H1 (cell line): Measurements from ENCODE around the gene PTPRO. TPM values are rescaled to one million over a fixed set of nuclear protein-coding genes. Genes with fewer than 3 reads are reported as not detected.

Experiments
- CTCF ChIA-PET: fragments of 300-600 bp; sonication (Branson Sonifier 250); formaldehyde crosslinking; loops from one replicate; lab custom pipeline; 2021; ENCODE audit not compliant: partially characterized antibody; lab: Charles Lee
- POLR2A ChIA-PET: fragments of 300-600 bp; sonication (Branson Sonifier 250); formaldehyde crosslinking; loops from one replicate; lab custom pipeline; 2021; ENCODE audit warnings: inconsistent platforms; ENCODE audit not compliant: partially characterized antibody; lab: Charles Lee
- DNase-seq, 2 experiments: peaks; one replicate each; pipeline versions ENCODE4 v3.0.0 to v3.0.0-alpha.2; 2010 to 2022; ENCODE audit warnings: low spot score in 2 of 2, low read depth in 1 of 2, mixed read lengths in 1 of 2
- FAIRE-seq: peaks from 2 replicates; lab custom pipeline; 2011; peaks lifted over from hg19 to GRCh38; lab: Jason Lieb, UNC
- H2AFZ ChIP-seq: 2 replicates; pipeline ENCODE4 v1.8.1; 2012; ENCODE audit warnings: low read length, inconsistent platforms
- H2AK5ac ChIP-seq: 2 replicates; pipeline ENCODE4 v1.6.1; 2013; ENCODE audit warnings: low read depth, low read length
- H2BK120ac ChIP-seq: replicated peaks from 2 replicates; pipeline ENCODE3; 2013; ENCODE audit warnings: low read depth, low read length, inconsistent platforms
- H2BK12ac ChIP-seq: 2 replicates; pipeline ENCODE4 v1.6.1; 2013; ENCODE audit warnings: low read depth, low read length
- H2BK15ac ChIP-seq: 2 replicates; pipeline ENCODE4 v1.6.1; 2013; ENCODE audit warnings: low read length
- H2BK20ac ChIP-seq: 2 replicates; pipeline ENCODE4 v1.6.1; 2013; ENCODE audit warnings: low read length
- H2BK5ac ChIP-seq: 2 replicates; pipeline ENCODE4 v1.6.1; 2013; ENCODE audit warnings: low read depth, low read length
- H3K14ac ChIP-seq: 2 replicates; pipeline ENCODE4 v1.6.1; 2013; ENCODE audit warnings: inconsistent platforms; ENCODE audit not compliant: insufficient read length
- H3K18ac ChIP-seq: 2 replicates; pipeline ENCODE4 v1.6.1; 2013; ENCODE audit warnings: low read length; ENCODE audit errors: extremely low read depth
- H3K23ac ChIP-seq: 2 replicates; pipeline ENCODE4 v1.6.1; 2013; ENCODE audit warnings: inconsistent platforms; ENCODE audit not compliant: insufficient read length
- H3K23me2 ChIP-seq: 2 replicates; pipeline ENCODE4 v1.6.1; 2013; ENCODE audit warnings: low read depth, low read length
- H3K27ac ChIP-seq: 2 replicates; pipeline ENCODE4 v1.6.1; 2011; ENCODE audit warnings: low read depth, low read length, inconsistent platforms
- H3K27me3 ChIP-seq, 4 experiments: replicated peaks in 1 of 4; 1 replicate in 1 of 4; 2 replicates in 3 of 4; pipeline versions ENCODE4 v1.6.1 to v1.8.1; 2011 to 2013; ENCODE audit warnings: low read length in 3 of 4, mild to moderate bottlenecking in 3 of 4, inconsistent platforms in 2 of 4, mixed read lengths in 2 of 4, moderate library complexity in 1 of 4; ENCODE audit not compliant: control insufficient read depth in 3 of 4, insufficient read depth in 3 of 4; ENCODE audit errors: extremely low read depth in 1 of 4
- H3K36me3 ChIP-seq, 4 experiments: 2 replicates each; pipeline versions ENCODE4 v1.6.1 to v1.8.1; 2011 to 2013; ENCODE audit warnings: mild to moderate bottlenecking in 4 of 4, low read length in 3 of 4, moderate library complexity in 2 of 4, control low read depth in 1 of 4, inconsistent platforms in 1 of 4; ENCODE audit not compliant: insufficient read depth in 4 of 4, control insufficient read depth in 2 of 4
- H3K4ac ChIP-seq: replicated peaks from 2 replicates; pipeline ENCODE3; 2013; ENCODE audit warnings: low read length, low read depth, mixed read lengths, inconsistent platforms; ENCODE audit not compliant: insufficient read length
- H3K4me1 ChIP-seq, 4 experiments: replicated peaks in 1 of 4; 1 replicate in 1 of 4; 2 replicates in 3 of 4; pipeline versions ENCODE4 v1.6.1 to v1.8.1; 2011 to 2013; ENCODE audit warnings: low read length in 3 of 4, inconsistent platforms in 2 of 4, mixed read lengths in 1 of 4; ENCODE audit not compliant: insufficient read depth in 4 of 4, control insufficient read depth in 3 of 4
- H3K4me2 ChIP-seq, 2 experiments: 2 replicates each; pipeline versions ENCODE4 v1.6.1 to v1.8.1; 2011 to 2013; ENCODE audit warnings: low read depth in 2 of 2, low read length in 2 of 2, control low read depth in 1 of 2, inconsistent platforms in 1 of 2, mild to moderate bottlenecking in 1 of 2; ENCODE audit not compliant: insufficient read depth in 1 of 2
- H3K4me3 ChIP-seq, 4 experiments: fragments of 200-600, 300-600 bp in 1 of 4; sonication (generic), shearing (Covaris generic), sonication (Bioruptor Twin) in 1 of 4; 2 replicates each; pipeline versions ENCODE4 v1.5.1 to v1.8.1; 2011 to 2016; ENCODE audit warnings: low read length in 4 of 4, low read depth in 3 of 4, control low read depth in 2 of 4, inconsistent platforms in 2 of 4, mild to moderate bottlenecking in 2 of 4, mixed read lengths in 1 of 4, moderate library complexity in 1 of 4; ENCODE audit not compliant: insufficient read depth in 2 of 4; ENCODE audit errors: extremely low read depth in 1 of 4
- H3K56ac ChIP-seq: replicated peaks from 2 replicates; pipeline ENCODE3; 2013; ENCODE audit warnings: low read depth, mild to moderate bottlenecking, mixed read lengths, low read length, inconsistent platforms; ENCODE audit not compliant: insufficient read length
- H3K79me1 ChIP-seq: 2 replicates; pipeline ENCODE4 v1.6.1; 2013; ENCODE audit warnings: low read depth, low read length, control low read depth
- H3K79me2 ChIP-seq, 2 experiments: 2 replicates each; pipeline versions ENCODE4 v1.6.1 to v1.8.1; 2012 to 2013; ENCODE audit warnings: low read length in 2 of 2, mild to moderate bottlenecking in 2 of 2, inconsistent platforms in 1 of 2; ENCODE audit not compliant: insufficient read depth in 2 of 2, control insufficient read depth in 1 of 2
- H3K9ac ChIP-seq, 4 experiments: replicated peaks in 1 of 4; 1 replicate in 1 of 4; 2 replicates in 3 of 4; pipeline versions ENCODE4 v1.6.1 to v1.8.1; 2011 to 2013; ENCODE audit warnings: low read depth in 3 of 4, low read length in 3 of 4, control low read depth in 2 of 4, mild to moderate bottlenecking in 2 of 4, moderate library complexity in 2 of 4, inconsistent platforms in 1 of 4; ENCODE audit errors: extremely low read depth in 1 of 4
- H3K9me3 ChIP-seq, 2 experiments: 2 replicates each; pipeline versions ENCODE4 v1.6.1 to v1.8.1; 2012 to 2013; ENCODE audit warnings: mild to moderate bottlenecking in 2 of 2, moderate library complexity in 2 of 2, control low read depth in 1 of 2, inconsistent platforms in 1 of 2, low read depth in 1 of 2, low read length in 1 of 2, mixed read lengths in 1 of 2; ENCODE audit not compliant: insufficient read depth in 2 of 2
- H4K20me1 ChIP-seq, 2 experiments: replicated peaks in 1 of 2; 2 replicates each; pipeline versions ENCODE3 to v1.8.1; 2011 to 2013; ENCODE audit warnings: inconsistent platforms in 2 of 2, low read length in 2 of 2, mild to moderate bottlenecking in 1 of 2; ENCODE audit not compliant: insufficient read depth in 2 of 2, control insufficient read depth in 1 of 2
- H4K5ac ChIP-seq: 2 replicates; pipeline ENCODE4 v1.6.1; 2013; ENCODE audit warnings: low read length, low read depth, mixed read lengths, inconsistent platforms; ENCODE audit not compliant: insufficient read length
- H4K8ac ChIP-seq: 2 replicates; pipeline ENCODE4 v1.8.0; 2013; ENCODE audit warnings: mild to moderate bottlenecking, moderate library complexity, low read length, inconsistent platforms; ENCODE audit not compliant: insufficient read depth; ENCODE audit errors: extremely low read depth
- H4K91ac ChIP-seq: replicated peaks from 2 replicates; pipeline ENCODE3; 2013; ENCODE audit warnings: low read length, mixed read lengths, inconsistent platforms; ENCODE audit not compliant: insufficient read length
- ATF3 ChIP-seq: IDR thresholded peaks from 2 replicates; pipeline ENCODE4 v1.6.1; 2011; ENCODE audit warnings: low read depth, mild to moderate bottlenecking, low read length; ENCODE audit not compliant: insufficient read depth
- GTF2F1 ChIP-seq: IDR thresholded peaks from 2 replicates; pipeline ENCODE4 v1.6.1; 2012; ENCODE audit warnings: low read depth, low read length, improper control_type of control experiment, borderline replicate concordance
- NRF1 ChIP-seq: IDR thresholded peaks from 2 replicates; pipeline ENCODE4 v1.6.1; 2011; ENCODE audit warnings: mild to moderate bottlenecking, low read depth, low read length, improper control_type of control experiment
- POLR2AphosphoS5 ChIP-seq: IDR thresholded peaks from 2 replicates; pipeline ENCODE4 v1.6.1; 2011; ENCODE audit warnings: low read depth, low read length
- RAD21 ChIP-seq, 2 experiments: IDR thresholded peaks in 1 of 2; conservative IDR thresholded peaks in 1 of 2; 2 replicates each; pipeline ENCODE4 v1.6.1; 2011; ENCODE audit warnings: low read depth in 2 of 2, low read length in 2 of 2, improper control_type of control experiment in 1 of 2, inconsistent platforms in 1 of 2, mild to moderate bottlenecking in 1 of 2, moderate library complexity in 1 of 2
- TCF12 ChIP-seq: IDR thresholded peaks from 2 replicates; pipeline ENCODE4 v1.6.1; 2011; ENCODE audit warnings: low read depth, mild to moderate bottlenecking, low read length
- WGBS, 2 experiments: shearing (Covaris generic) in 1 of 2; methylation state at CpG; one replicate each; pipeline versions ENCODE4 v1.1.6 to v1.1.7; 2013 to 2015; ENCODE audit warnings: low lambda C conversion rate in 2 of 2, mixed read lengths in 2 of 2, inconsistent platforms in 1 of 2, low coverage in 1 of 2, missing lambda C conversion rate in 1 of 2; ENCODE audit not compliant: insufficient replicate concordance in 2 of 2, insufficient coverage in 1 of 2, insufficient read length in 1 of 2; ENCODE audit errors: extremely low coverage in 1 of 2, missing lambda C conversion rate in 1 of 2; 5-methylcytosine and 5-hydroxymethylcytosine counted together
- polyA plus RNA-seq, 7 experiments: library from polyadenylated mRNA; depleted of rRNA in 3 of 7; stranded (reverse) in 5 of 7; unstranded in 2 of 7; fragments of >200 nt in 5 of 7; fragments of 200-250 nt in 2 of 7; gene quantifications; 1 replicate in 5 of 7; 2 replicates in 1 of 7; 4 replicates in 1 of 7; pipeline versions ENCODE4 v1.2.1 to v1.2.3, GENCODE V29; 2011 to 2013; ENCODE audit warnings: missing spikeins in 2 of 7, mixed read lengths in 2 of 7
- total RNA-seq: library from RNA; stranded (reverse); fragmentation: NEBNext Ultra II Directional; extraction: Animal tissue kit (Norgen Biotek cat#: 25700); gene quantifications from 2 replicates; pipeline ENCODE4 v1.2.1, GENCODE V29; 2021

The PTPRO gene
- total and polyA plus RNA-seq, 2 of the 8 experiments (the other 6 are each of a cell fraction or from before 2014, with no cell fraction given), result 0.73 to 1.7 TPM

- TF ChIP-seq GTF2F1 (no peak), RAD21 (IDR thresholded peaks at IDR 0.05 in 1 of 2, conservative IDR thresholded peaks at IDR 0.05 in 1 of 2; ENCODE audit: low read depth in 2 of 2, low read length in 2 of 2) (no peak), NRF1 (no peak), TCF12 (no peak), ATF3 (no peak), POLR2AphosphoS5 (no peak)
- TF ChIP-seq, all 59 proteins: peak for 0
- Histone ChIP-seq H3K23me2 (no peaks in the 10 kb centered on the region), H3K27me3 (no peaks in the 10 kb centered on the region), H4K8ac (no peak overlapping the region), H3K4me2 (no peak overlapping the region), H2AK5ac (no peak overlapping the region), H3K14ac (no peak overlapping the region), H3K9ac (no peak overlapping the region), H2AFZ (no peak overlapping the region), H3K79me1 (no peaks in the 10 kb centered on the region), H3K23ac (no peak overlapping the region), H3K4me1 (no peaks in the 10 kb centered on the region), H2BK20ac (no peak overlapping the region), H4K91ac (no peak overlapping the region), H2BK120ac (no peak overlapping the region), H3K4me3 (no peak overlapping the region), H2BK15ac (no peak overlapping the region), H3K56ac (no peak overlapping the region), H3K36me3 (no peaks in the 10 kb centered on the region), H3K9me3 (no peaks in the 10 kb centered on the region), H4K5ac (no peak overlapping the region), H3K27ac (no peak overlapping the region), H3K4ac (no peak overlapping the region), H2BK5ac (no peak overlapping the region), H2BK12ac (no peak overlapping the region), H3K79me2 (no peaks in the 10 kb centered on the region), H3K18ac (no peak overlapping the region), H4K20me1 (no peaks in the 10 kb centered on the region)
- POLR2A ChIA-PET, result no interaction called here
- CTCF ChIA-PET, result interaction anchor here (0.8 to 1.8 kb wide), 3 partner anchors 8 to 240 kb away, joined by 3 to 5 read pairs (median 3); no protein-coding TSS in a partner anchor
- FAIRE-seq, result no peak
- WGBS, 2 experiments, result 93% methylated on average over 2 of the region's 2 CpGs; no CpG with 5 or more reads in 1 of the 2 experiments
- no peak for DNase-seq
These were observed 41.4 kb upstream of the PTPRO start for GRCh38 chr12:15280930-15281329.
